GM10248 (cell line): ENCODE results near the gene BMPR1B.

Experiments
- CTCF ChIA-PET: fragments of 300-600 bp; sonication (Branson Sonifier 250); formaldehyde crosslinking; extraction: SDS; loops from one replicate; lab custom pipeline; 2021; ENCODE audit warnings: antibody characterized with exemption; lab: Yijun Ruan, JAX
- POLR2A ChIA-PET: fragments of 350-650 bp; sonication (Branson Sonifier 250); formaldehyde crosslinking; extraction: SDS; loops from one replicate; lab custom pipeline; 2020; ENCODE audit warnings: antibody characterized with exemption; lab: Yijun Ruan, JAX
- DNase-seq: peaks from one replicate; pipeline ENCODE4 v3.0.0; 2012; ENCODE audit errors: extremely low spot score
- TF ChIP-seq, protein P1 (sequence below): IDR thresholded peaks from 2 replicates; pipeline ENCODE4 v1.5.1; 2012; ENCODE audit warnings: mild to moderate bottlenecking, low read depth; ENCODE audit errors: extremely low read depth, missing control alignments, control extremely low read depth

The BMPR1B gene

GRCh38 chr4:94856030-94856429 lies 98.3 kb downstream of the BMPR1B start:
- ChIA-PET CTCF (no interaction called here), POLR2A (no interaction called here)
- no peak for DNase-seq
- TF ChIP-seq, protein P1, sequence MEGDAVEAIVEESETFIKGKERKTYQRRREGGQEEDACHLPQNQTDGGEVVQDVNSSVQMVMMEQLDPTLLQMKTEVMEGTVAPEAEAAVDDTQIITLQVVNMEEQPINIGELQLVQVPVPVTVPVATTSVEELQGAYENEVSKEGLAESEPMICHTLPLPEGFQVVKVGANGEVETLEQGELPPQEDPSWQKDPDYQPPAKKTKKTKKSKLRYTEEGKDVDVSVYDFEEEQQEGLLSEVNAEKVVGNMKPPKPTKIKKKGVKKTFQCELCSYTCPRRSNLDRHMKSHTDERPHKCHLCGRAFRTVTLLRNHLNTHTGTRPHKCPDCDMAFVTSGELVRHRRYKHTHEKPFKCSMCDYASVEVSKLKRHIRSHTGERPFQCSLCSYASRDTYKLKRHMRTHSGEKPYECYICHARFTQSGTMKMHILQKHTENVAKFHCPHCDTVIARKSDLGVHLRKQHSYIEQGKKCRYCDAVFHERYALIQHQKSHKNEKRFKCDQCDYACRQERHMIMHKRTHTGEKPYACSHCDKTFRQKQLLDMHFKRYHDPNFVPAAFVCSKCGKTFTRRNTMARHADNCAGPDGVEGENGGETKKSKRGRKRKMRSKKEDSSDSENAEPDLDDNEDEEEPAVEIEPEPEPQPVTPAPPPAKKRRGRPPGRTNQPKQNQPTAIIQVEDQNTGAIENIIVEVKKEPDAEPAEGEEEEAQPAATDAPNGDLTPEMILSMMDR = no peak

DNA sequence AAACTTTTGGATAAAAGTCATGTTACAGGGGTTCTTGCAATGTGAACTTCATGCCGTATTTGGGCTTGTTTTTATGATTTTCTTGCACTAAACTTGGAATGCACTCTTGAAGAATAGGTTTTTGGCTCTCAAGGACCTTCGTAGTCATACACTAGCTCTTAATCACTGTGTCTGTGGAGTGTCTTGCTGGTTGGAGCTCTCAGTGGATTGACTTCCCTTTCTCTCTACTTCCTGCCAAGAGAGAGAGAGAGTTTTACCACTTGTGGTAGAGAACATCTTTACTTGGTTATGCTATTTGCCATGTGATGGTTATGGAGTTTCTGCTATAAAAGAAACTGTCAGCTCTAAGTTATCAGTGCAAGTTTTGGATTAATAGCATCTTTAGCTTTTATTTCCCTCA lies 112.4 kb downstream of the BMPR1B start:
- POLR2A ChIA-PET = no interaction called here
- CTCF ChIA-PET = interaction anchor here (1.4 to 1.5 kb wide), 2 partner anchors 13 kb away, joined by 3 read pairs; no protein-coding TSS in a partner anchor
- DNase-seq = no peak
- TF ChIP-seq, protein P1 = no peak

- CTCF ChIA-PET = no interaction called here
- POLR2A ChIA-PET = no interaction called here
Measured at GRCh38 chr4:94871644-94872305, 114.0 kb downstream of the BMPR1B start.

GRCh38 chr4:94877973-94878372 lies 120.2 kb downstream of the BMPR1B start:
- CTCF ChIA-PET = no interaction called here
- no peak for DNase-seq
- POLR2A ChIA-PET = no interaction called here
- TF ChIP-seq, protein P1 = no peak

More at GRCh38 chr4:94871644-94872305, 114.0 kb downstream of the BMPR1B start:
- TF ChIP-seq, protein P1 = no peak
- DNase-seq = no peak

DNA sequence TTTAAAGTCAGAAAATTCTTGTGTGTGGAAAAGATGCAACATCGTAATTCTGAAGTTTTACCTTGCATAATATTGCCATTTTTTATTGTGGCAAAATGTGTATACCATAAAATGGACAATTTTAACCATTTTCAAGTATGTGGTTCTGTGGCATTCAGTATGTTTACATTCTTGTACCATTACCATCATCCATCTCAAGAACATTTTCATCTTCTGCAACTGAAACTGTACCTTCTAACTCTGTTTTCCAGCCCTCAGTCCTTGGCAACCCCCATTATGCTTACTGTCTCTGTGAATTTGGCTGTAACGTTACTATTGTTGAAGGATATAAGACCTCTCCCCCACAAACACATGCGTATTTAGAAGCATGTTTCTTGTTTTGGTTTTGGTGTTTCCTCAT lies 123.2 kb downstream of the BMPR1B start:
- DNase-seq = no peak
- TF ChIP-seq, protein P1 = no peak
- POLR2A ChIA-PET = no interaction called here
- CTCF ChIA-PET = no interaction called here

DNA sequence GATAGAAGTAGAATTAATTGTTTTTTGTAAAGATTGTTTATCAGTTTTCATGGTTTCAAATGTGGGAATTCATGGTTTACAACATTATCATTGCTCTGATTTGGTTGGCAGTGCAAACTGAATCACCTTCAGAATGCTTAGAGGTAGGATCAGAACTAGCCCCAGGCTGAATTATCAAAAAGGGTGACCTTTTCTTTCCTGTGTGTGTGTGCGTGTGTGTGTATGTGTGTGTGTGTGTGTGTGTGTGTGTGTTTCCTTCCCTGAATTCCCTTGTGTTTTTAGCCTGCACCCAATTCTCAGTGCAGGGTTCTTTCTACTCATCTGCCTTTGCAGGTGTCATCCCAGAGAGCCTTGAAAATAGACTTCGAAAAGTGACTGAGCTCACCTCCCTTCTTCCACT lies 125.0 kb downstream of the BMPR1B start:
- TF ChIP-seq, protein P1 = no peak
- ChIA-PET CTCF (interaction anchor here (1.3 kb wide), 1 partner anchor 13 kb away, joined by 3 read pairs; no protein-coding TSS in a partner anchor), POLR2A (no interaction called here)
- DNase-seq = no peak
